Endodermal cell (in vitro differentiated cells): Measurements from ENCODE around the gene THSD4. TPM values are rescaled to one million over a fixed set of nuclear protein-coding genes. Genes with fewer than 3 reads are reported as not detected.

Source experiments
- DNase-seq: peaks from one replicate; pipeline ENCODE4 v3.0.0-alpha.2; 2017
- H3K27ac ChIP-seq: 2 replicates; pipeline ENCODE4 v1.5.1; 2013; ENCODE audit warnings: mild to moderate bottlenecking, low read depth, low read length, moderate library complexity
- H3K27me3 ChIP-seq: 2 replicates; pipeline ENCODE4 v1.6.1; 2013; ENCODE audit warnings: mild to moderate bottlenecking, low read length, moderate library complexity; ENCODE audit not compliant: insufficient read depth, control insufficient read depth, poor library complexity, severe bottlenecking
- H3K36me3 ChIP-seq: 2 replicates; pipeline ENCODE4 v1.7.0; 2013; ENCODE audit warnings: mild to moderate bottlenecking, low read length, moderate library complexity; ENCODE audit not compliant: control insufficient read depth, insufficient read depth
- H3K4me1 ChIP-seq: one replicate; pipeline ENCODE4 v1.7.0; 2013; ENCODE audit warnings: low read length; ENCODE audit not compliant: control insufficient read depth, insufficient read depth
- H3K4me3 ChIP-seq: 2 replicates; pipeline ENCODE4 v1.5.1; 2013; ENCODE audit warnings: mild to moderate bottlenecking, low read length, moderate library complexity
- H3K9ac ChIP-seq: 2 replicates; pipeline ENCODE4 v1.6.1; 2013; ENCODE audit warnings: mild to moderate bottlenecking, low read length, moderate library complexity; ENCODE audit not compliant: poor library complexity, severe bottlenecking; ENCODE audit errors: extremely low read depth
- H3K9me3 ChIP-seq: 2 replicates; pipeline ENCODE4 v1.6.1; 2013; ENCODE audit warnings: mild to moderate bottlenecking, low read length, moderate library complexity; ENCODE audit not compliant: control insufficient read depth
- H3K27ac Mint-ChIP-seq: 2 replicates; pipeline ENCODE4 v1.8.0; 2020; ENCODE audit warnings: mixed read lengths
- H3K27me3 Mint-ChIP-seq: 2 replicates; pipeline ENCODE4 v1.8.0; 2021; ENCODE audit warnings: mild to moderate bottlenecking, mixed read lengths; ENCODE audit not compliant: insufficient read depth
- H3K36me3 Mint-ChIP-seq: 2 replicates; pipeline ENCODE4 v1.8.0; 2020; ENCODE audit warnings: low read depth, mixed read lengths
- H3K4me1 Mint-ChIP-seq: 2 replicates; pipeline ENCODE4 v1.8.0; 2020; ENCODE audit warnings: mixed read lengths
- H3K4me3 Mint-ChIP-seq: 2 replicates; pipeline ENCODE4 v1.8.0; 2020; ENCODE audit warnings: mild to moderate bottlenecking, moderate library complexity, mixed read lengths
- H3K9me3 Mint-ChIP-seq: 2 replicates; pipeline ENCODE4 v1.8.0; 2020; ENCODE audit warnings: mild to moderate bottlenecking, mixed read lengths
- CTCF ChIP-seq: fragments of 200-600 bp; sonication (generic); conservative IDR thresholded peaks from 2 replicates; pipeline ENCODE4 v1.5.0; 2021; ENCODE audit warnings: antibody characterized with exemption, mild to moderate bottlenecking
- WGBS, 2 experiments: methylation state at CpG; one replicate each; pipeline versions ENCODE4 v1.1.5 to v1.1.7; 2013; ENCODE audit warnings: missing lambda C conversion rate in 2 of 2, mixed read lengths in 1 of 2; ENCODE audit not compliant: insufficient coverage in 1 of 2, insufficient read length in 1 of 2; 5-methylcytosine and 5-hydroxymethylcytosine counted together
- total RNA-seq, 2 donors: library from RNA; stranded (reverse); fragmentation: NEBNext Ultra II Directional in 1 of 2; extraction: Animal tissue kit (Norgen Biotek cat#: 25700) in 1 of 2; gene quantifications; 2 replicates in 1 of 2; 3 replicates in 1 of 2; pipeline ENCODE4 v1.2.1, GENCODE V29; 2021

THSD4 gene
- total RNA-seq, 2 donors from 2014 or later = 4.6 to 5.4 TPM

GRCh38 chr15:71511796-71512681 lies 396.8 kb downstream of the THSD4 start:
- H3K4me3 ChIP-seq = peak overlapping the region; percentile 58
- H3K9ac ChIP-seq = no peak overlapping the region
- no peak overlapping the region for H3K27ac Mint-ChIP-seq

GRCh38 chr15:71512682-71513006 lies 397.4 kb downstream of the THSD4 start:
- Histone ChIP-seq H3K9me3 (no peaks in the 10 kb centered on the region), H3K27me3 (no peaks in the 10 kb centered on the region), H3K9ac (no peak overlapping the region), H3K27ac (no peak overlapping the region), H3K4me3 (no peak overlapping the region), H3K36me3 (no peaks in the 10 kb centered on the region), H3K4me1 (peaks cover 7% of the 10 kb centered on the region)
- 89 to 100% methylated on average over 1 to 3 of the region's 3 CpGs for WGBS, 2 experiments
- no peak for TF ChIP-seq CTCF
- H3K9me3 Mint-ChIP-seq = no peaks in the 10 kb centered on the region
- H3K27ac Mint-ChIP-seq = no peak overlapping the region
- peaks cover 41% of the 10 kb centered on the region for H3K4me1 Mint-ChIP-seq
- no peak for DNase-seq
- H3K27me3 Mint-ChIP-seq = no peaks in the 10 kb centered on the region
- no peak overlapping the region for H3K4me3 Mint-ChIP-seq
- H3K36me3 Mint-ChIP-seq = no peaks in the 10 kb centered on the region

More at GRCh38 chr15:71511796-71512681, 396.8 kb downstream of the THSD4 start:
- Mint-ChIP-seq H3K9me3 (no peaks in the 10 kb centered on the region), H3K4me3 (no peak overlapping the region), H3K27me3 (no peaks in the 10 kb centered on the region), H3K4me1 (peaks cover 36% of the 10 kb centered on the region), H3K36me3 (no peaks in the 10 kb centered on the region)
- no peak for TF ChIP-seq CTCF
- 83 to 87% methylated on average over 7 to 12 of the region's 15 CpGs for WGBS, 2 experiments
- peaks cover 7% of the 10 kb centered on the region for H3K4me1 ChIP-seq
- no peaks in the 10 kb centered on the region for H3K27me3 ChIP-seq
- H3K36me3 ChIP-seq = no peaks in the 10 kb centered on the region
- no peak overlapping the region for H3K27ac ChIP-seq
- DNase-seq = no peak
- no peaks in the 10 kb centered on the region for H3K9me3 ChIP-seq

- TF ChIP-seq CTCF = no peak
- Mint-ChIP-seq H3K36me3 (no peaks in the 10 kb centered on the region), H3K27ac (no peak overlapping the region), H3K4me1 (peaks cover 43% of the 10 kb centered on the region), H3K27me3 (no peaks in the 10 kb centered on the region), H3K4me3 (no peak overlapping the region), H3K9me3 (no peaks in the 10 kb centered on the region)
- no peak overlapping the region for H3K9ac ChIP-seq
- peaks cover 7% of the 10 kb centered on the region for H3K4me1 ChIP-seq
- H3K36me3 ChIP-seq = no peaks in the 10 kb centered on the region
- no peaks in the 10 kb centered on the region for H3K27me3 ChIP-seq
- DNase-seq = no peak
- 72 to 78% methylated on average over 10 of the region's 10 CpGs for WGBS, 2 experiments
- H3K4me3 ChIP-seq = no peak overlapping the region
- H3K27ac ChIP-seq = peak overlapping the region; percentile 3
- H3K9me3 ChIP-seq = no peaks in the 10 kb centered on the region
These were observed 400.3 kb downstream of the THSD4 start for GRCh38 chr15:71515375-71516186.
